Ascending aorta (tissue), 2 donors: ENCODE data around the gene RHBDF2. TPM values are rescaled to one million over a fixed set of nuclear protein-coding genes. Genes with fewer than 3 reads are reported as not detected.
A peak's percentile ranks its signal among the peaks of the same experiment; 100 is the strongest.

ENCODE experiments used
- DNase-seq, 2 donors: peaks; one replicate each; pipeline ENCODE4 v3.0.0-alpha.2; 2019; ENCODE audit warnings: low spot score in 2 of 2
- H3K27ac ChIP-seq, 2 donors: fragments of 200-600 bp; sonication (generic); one replicate each; pipeline ENCODE4 v1.5.1; 2016 to 2017; ENCODE audit warnings: mild to moderate bottlenecking in 1 of 2
- H3K27me3 ChIP-seq: fragments of 200-600 bp; sonication (generic); one replicate; pipeline ENCODE4 v1.5.1; 2017
- H3K36me3 ChIP-seq, 2 donors: fragments of 200-600 bp; sonication (generic); one replicate each; pipeline ENCODE4 v1.5.1; 2016
- H3K4me1 ChIP-seq, 2 donors: fragments of 200-600 bp; sonication (generic); one replicate each; pipeline ENCODE4 v1.5.1; 2016 to 2017; ENCODE audit warnings: mild to moderate bottlenecking in 1 of 2
- H3K4me3 ChIP-seq, 2 donors: fragments of 200-600 bp; sonication (generic); one replicate each; pipeline ENCODE4 v1.5.1; 2016 to 2017; ENCODE audit warnings: mild to moderate bottlenecking in 1 of 2
- H3K9me3 ChIP-seq, 2 donors: fragments of 200-600 bp; sonication (generic); one replicate each; pipeline ENCODE4 v1.5.1; 2016
- CTCF ChIP-seq, 3 experiments: fragments of 200-600 bp in 2 of 3; fragments of 450-650 bp in 1 of 3; sonication (generic) in 2 of 3; IDR thresholded peaks; one replicate each; pipeline ENCODE4 v1.5.1; 2016 to 2019; ENCODE audit warnings: antibody characterized with exemption in 3 of 3, mild to moderate bottlenecking in 1 of 3, moderate library complexity in 1 of 3
- intact Hi-C: fragments of 100-400 bp; cut with DNase I; formaldehyde crosslinking; loops from one replicate; pipeline ENCODE4 v1.15.1; 2023
- total RNA-seq: library from RNA; depleted of rRNA; stranded (reverse); fragments of >200 nt; gene quantifications from one replicate; pipeline ENCODE4 v1.1.0, GENCODE V29; 2016

Gene RHBDF2
- total RNA-seq = 12.7 TPM

DNA sequence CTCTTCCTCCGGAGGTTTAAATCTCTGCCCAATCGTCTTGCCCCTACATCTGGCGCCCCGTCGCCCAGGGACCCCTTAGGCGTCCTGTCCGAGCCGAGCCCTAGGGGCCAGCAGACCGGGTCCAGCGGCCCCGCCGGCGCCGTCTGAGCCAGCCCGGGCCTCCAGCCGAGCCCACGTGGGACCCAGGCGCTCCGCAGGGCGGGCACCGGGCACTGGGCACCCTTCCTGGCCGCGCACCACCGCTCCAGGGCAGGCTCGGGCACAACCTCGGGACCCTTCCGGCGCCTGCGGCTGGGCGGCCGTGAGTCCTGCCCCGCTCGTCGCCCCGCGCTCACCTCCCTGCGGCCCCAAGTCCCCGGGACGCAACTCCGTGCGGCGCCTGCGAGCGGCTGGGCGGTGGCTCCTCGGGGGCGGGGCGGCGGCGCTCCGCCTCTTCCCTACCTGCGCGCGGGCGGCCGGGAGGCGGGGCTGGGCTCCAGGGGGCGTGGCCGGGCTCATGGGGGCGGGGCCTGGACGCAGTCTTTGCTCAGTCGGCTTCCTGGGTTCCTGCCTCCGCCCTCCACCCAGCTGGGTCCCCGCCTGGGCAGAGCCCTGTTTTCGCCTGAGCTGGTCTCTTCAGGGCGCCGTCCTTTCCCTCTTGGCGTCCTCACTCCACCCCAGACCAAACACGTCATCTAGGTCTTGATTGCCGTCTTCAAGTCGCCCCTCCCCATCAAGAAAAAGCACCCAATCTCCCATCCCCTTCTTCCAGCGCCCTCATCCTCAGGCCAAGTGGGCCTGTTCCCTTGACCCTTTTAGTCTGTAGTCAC, at the start of gene RHBDF2:
TSS of gene RHBDF2 (minus strand) at position 406 of the 809 bp plus-strand sequence. CDS start 19,899 bp downstream, outside the sequence.
- Histone ChIP-seq H3K27ac (peak within 1 kb of the TSS; percentile 80), H3K36me3 (no peaks in the 10 kb centered on the region), H3K4me1 (peaks cover 10 to 38% of the 10 kb centered on the region in 2 donors), H3K9me3 (no peaks in the 10 kb centered on the region), H3K4me3 (peak within 1 kb of the TSS; percentile 62 to 78), H3K27me3 (no peaks in the 10 kb centered on the region)
- peak; percentile 77 to 93 for DNase-seq
- intact Hi-C loops = loop anchor here (5.0 kb wide), 1 partner anchor 49 kb away; the partner anchor contains the start of gene UBE2O
- no peak for TF ChIP-seq CTCF (IDR thresholded peaks at IDR 0.05)

DNA sequence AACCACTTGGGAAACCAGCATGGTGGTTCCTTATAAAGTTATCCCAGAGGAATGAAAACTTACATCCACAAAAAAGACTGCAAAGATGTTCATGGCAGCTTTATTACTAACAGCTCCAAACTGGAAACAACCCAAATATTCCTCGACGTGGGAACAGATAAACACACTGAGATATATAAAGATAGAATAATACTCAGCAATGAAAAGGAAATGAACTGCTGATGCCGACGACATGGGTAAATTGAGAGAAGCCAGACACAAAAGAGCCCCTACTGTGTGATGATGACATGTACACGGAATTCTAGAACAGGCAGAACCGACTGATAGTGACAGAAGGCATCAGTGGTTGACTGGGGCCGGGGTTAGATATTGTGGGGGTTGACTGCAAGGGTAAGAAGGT, 48.3 kb upstream of the RHBDF2 start:
- intact Hi-C loops = no loop called here
- no peaks in the 10 kb centered on the region for H3K4me1 ChIP-seq
- H3K9me3 ChIP-seq = no peaks in the 10 kb centered on the region
- no peaks in the 10 kb centered on the region for H3K36me3 ChIP-seq
- TF ChIP-seq CTCF (IDR thresholded peaks at IDR 0.05) = no peak
- no peak overlapping the region for H3K27ac ChIP-seq
- DNase-seq = no peak
- H3K4me3 ChIP-seq = no peak overlapping the region
- no peaks in the 10 kb centered on the region for H3K27me3 ChIP-seq

GRCh38 chr17:76549215-76549518, 47.9 kb upstream of the RHBDF2 start:
- H3K36me3 ChIP-seq = no peaks in the 10 kb centered on the region
- H3K27ac ChIP-seq = no peak overlapping the region
- TF ChIP-seq CTCF (IDR thresholded peaks at IDR 0.05) = no peak
- no peaks in the 10 kb centered on the region for H3K27me3 ChIP-seq
- H3K9me3 ChIP-seq = no peaks in the 10 kb centered on the region
- no peak overlapping the region for H3K4me3 ChIP-seq
- H3K4me1 ChIP-seq = no peaks in the 10 kb centered on the region
- intact Hi-C loops = no loop called here
- no peak for DNase-seq

- H3K9me3 ChIP-seq = no peaks in the 10 kb centered on the region
- no peak for TF ChIP-seq CTCF (IDR thresholded peaks at IDR 0.05)
- no peaks in the 10 kb centered on the region for H3K4me1 ChIP-seq
Observed at GRCh38 chr17:76548378-76549214, 47.4 kb upstream of the RHBDF2 start.

GRCh38 chr17:76547642-76548202, 46.5 kb upstream of the RHBDF2 start:
- Histone ChIP-seq H3K4me1 (no peaks in the 10 kb centered on the region), H3K4me3 (no peak overlapping the region), H3K9me3 (no peaks in the 10 kb centered on the region), H3K27me3 (peaks cover 3% of the 10 kb centered on the region), H3K27ac (no peak overlapping the region), H3K36me3 (no peaks in the 10 kb centered on the region)
- intact Hi-C loops = loop anchor here (1.0 kb wide), 1 partner anchor 24 kb away; no protein-coding TSS in a partner anchor
- no peak for DNase-seq
- no peak for TF ChIP-seq CTCF (IDR thresholded peaks at IDR 0.05)

More at GRCh38 chr17:76548378-76549214, 47.4 kb upstream of the RHBDF2 start:
- H3K27me3 ChIP-seq = peaks cover 3% of the 10 kb centered on the region
- H3K27ac ChIP-seq = no peak overlapping the region
- no peak overlapping the region for H3K4me3 ChIP-seq
- DNase-seq = no peak
- no peaks in the 10 kb centered on the region for H3K36me3 ChIP-seq
- intact Hi-C loops = no loop called here
